A673 (cell line): Measurements from ENCODE around the gene KCNIP4.

Experiments
- CTCF ChIP-seq: fragments of 300-800, 200-600 bp; sonication (generic); conservative IDR thresholded peaks from 2 replicates; pipeline ENCODE4 v1.5.1; 2017; ENCODE audit warnings: low read depth, mild to moderate bottlenecking, antibody characterized with exemption, low read length, moderate library complexity, mixed read lengths
- EZH2 ChIP-seq: fragments of 200-600 bp; sonication (generic); IDR thresholded peaks from 2 replicates; pipeline ENCODE4 v1.6.1; 2017; ENCODE audit warnings: borderline replicate concordance, low read depth, mild to moderate bottlenecking, mixed read lengths, antibody characterized with exemption, low read length; ENCODE audit not compliant: poor library complexity, severe bottlenecking

GRCh38 chr4:21738821-21739220 lies 209.8 kb downstream of the KCNIP4 start:
- no peak for TF ChIP-seq CTCF
- no peak for TF ChIP-seq EZH2
